Activated CD4-positive, alpha-beta memory T cell treated with anti-CD3 and anti-CD28 coated beads, Interleukin-2, amount 10 ng/mL, durations not matched to agents 7 days and 5 days (primary cell): Measurements from ENCODE around the gene CRB1. TPM values are rescaled to one million over a fixed set of nuclear protein-coding genes. Genes with fewer than 3 reads are reported as not detected.
"Not testable (repeated sequence)": the region's sequence is repeated elsewhere in the genome, so short reads cannot be mapped to it uniquely, and the experiment has no call there.

Experiments
- CTCF ChIA-PET: fragments of 350-600 bp; sonication (Branson Sonifier 250); formaldehyde crosslinking; loops from one replicate; lab custom pipeline; 2021; ENCODE audit warnings: antibody characterized with exemption, inconsistent platforms; lab: Charles Lee
- POLR2A ChIA-PET: fragments of 350-600 bp; sonication (Branson Sonifier 250); formaldehyde crosslinking; loops from one replicate; lab custom pipeline; 2021; ENCODE audit warnings: antibody characterized with exemption; lab: Charles Lee
- DNase-seq: peaks from one replicate; pipeline ENCODE4 v3.0.0-alpha.2; 2020
- H3K27ac Mint-ChIP-seq: one replicate; pipeline ENCODE4 v1.8.0; 2021; ENCODE audit warnings: mild to moderate bottlenecking, mixed read lengths
- H3K27me3 Mint-ChIP-seq: one replicate; pipeline ENCODE4 v1.8.0; 2021; ENCODE audit warnings: mixed read lengths
- H3K36me3 Mint-ChIP-seq: one replicate; pipeline ENCODE4 v1.8.0; 2021; ENCODE audit warnings: low read depth, mixed read lengths
- H3K4me1 Mint-ChIP-seq: one replicate; pipeline ENCODE4 v1.8.0; 2021; ENCODE audit warnings: mixed read lengths
- H3K4me3 Mint-ChIP-seq: one replicate; pipeline ENCODE4 v1.8.0; 2021; ENCODE audit warnings: mild to moderate bottlenecking, mixed read lengths
- H3K9me3 Mint-ChIP-seq: one replicate; pipeline ENCODE4 v1.8.0; 2021; ENCODE audit warnings: mixed read lengths
- total RNA-seq, 2 experiments: library from RNA; stranded (reverse); gene quantifications; one replicate each; pipeline ENCODE4 v1.2.3, GENCODE V29; 2021

CRB1 gene
- total RNA-seq, 2 experiments from 2014 or later: not detected

- Mint-ChIP-seq H3K27ac (no peak overlapping the region), H3K9me3 (no peaks in the 10 kb centered on the region), H3K36me3 (no peaks in the 10 kb centered on the region), H3K4me1 (no peaks in the 10 kb centered on the region), H3K27me3 (peaks cover 4% of the 10 kb centered on the region), H3K4me3 (no peak overlapping the region)
- ChIA-PET CTCF (no interaction called here), POLR2A (no interaction called here)
- DNase-seq: no peak
Observed at GRCh38 chr1:197466813-197467212, 198.8 kb downstream of the CRB1 start.

GRCh38 chr1:197467881-197468280 is 199.8 kb downstream of the CRB1 start:
- no peaks in the 10 kb centered on the region for H3K9me3 Mint-ChIP-seq
- H3K4me1 Mint-ChIP-seq: no peaks in the 10 kb centered on the region
- H3K27me3 Mint-ChIP-seq: peaks cover 4% of the 10 kb centered on the region
- no peak for DNase-seq
- H3K27ac Mint-ChIP-seq: no peak overlapping the region
- no peak overlapping the region for H3K4me3 Mint-ChIP-seq
- CTCF ChIA-PET: no interaction called here
- POLR2A ChIA-PET: no interaction called here
- no peaks in the 10 kb centered on the region for H3K36me3 Mint-ChIP-seq

GRCh38 chr1:197468543-197469175 is 200.6 kb downstream of the CRB1 start:
- no peak for DNase-seq
- POLR2A ChIA-PET: no interaction called here
- Mint-ChIP-seq H3K4me1 (no peaks in the 10 kb centered on the region), H3K9me3 (no peaks in the 10 kb centered on the region), H3K36me3 (no peaks in the 10 kb centered on the region), H3K27ac (no peak overlapping the region), H3K4me3 (no peak overlapping the region), H3K27me3 (peaks cover 4% of the 10 kb centered on the region)
- CTCF ChIA-PET: no interaction called here

- no peaks in the 10 kb centered on the region for H3K4me1 Mint-ChIP-seq
- ChIA-PET CTCF (no interaction called here), POLR2A (no interaction called here)
- H3K27ac Mint-ChIP-seq: no peak overlapping the region
- no peaks in the 10 kb centered on the region for H3K36me3 Mint-ChIP-seq
- no peak for DNase-seq
- H3K4me3 Mint-ChIP-seq: no peak overlapping the region
- H3K9me3 Mint-ChIP-seq: no peaks in the 10 kb centered on the region
- peaks cover 4% of the 10 kb centered on the region for H3K27me3 Mint-ChIP-seq
Observed at GRCh38 chr1:197469620-197470210, 201.7 kb downstream of the CRB1 start.

- Mint-ChIP-seq H3K9me3 (no peaks in the 10 kb centered on the region), H3K4me3 (no peak overlapping the region), H3K4me1 (no peaks in the 10 kb centered on the region), H3K27ac (no peak overlapping the region), H3K27me3 (peaks cover 7% of the 10 kb centered on the region), H3K36me3 (no peaks in the 10 kb centered on the region)
- no peak for DNase-seq
- CTCF ChIA-PET: no interaction called here
- POLR2A ChIA-PET: no interaction called here
Observed at GRCh38 chr1:197470330-197470729, 202.3 kb downstream of the CRB1 start.

GRCh38 chr1:197471248-197471985 is 203.4 kb downstream of the CRB1 start:
- Mint-ChIP-seq H3K36me3 (no peaks in the 10 kb centered on the region), H3K4me3 (no peak overlapping the region)

GRCh38 chr1:197472141-197472540 is 204.1 kb downstream of the CRB1 start:
- H3K4me3 Mint-ChIP-seq: no peak overlapping the region

More at GRCh38 chr1:197471248-197471985, 203.4 kb downstream of the CRB1 start:
- no peaks in the 10 kb centered on the region for H3K4me1 Mint-ChIP-seq
- peaks cover 8% of the 10 kb centered on the region for H3K27me3 Mint-ChIP-seq
- POLR2A ChIA-PET: no interaction called here
- no peak for DNase-seq
- H3K9me3 Mint-ChIP-seq: no peaks in the 10 kb centered on the region
- CTCF ChIA-PET: no interaction called here
- H3K27ac Mint-ChIP-seq: no peak overlapping the region

GRCh38 chr1:197480446-197480845 is 212.4 kb downstream of the CRB1 start:
- DNase-seq: no peak
- Mint-ChIP-seq H3K27me3 (peaks cover 7% of the 10 kb centered on the region), H3K36me3 (no peaks in the 10 kb centered on the region), H3K4me3 (no peak overlapping the region), H3K27ac (no peak overlapping the region), H3K4me1 (peaks cover 10% of the 10 kb centered on the region), H3K9me3 (no peaks in the 10 kb centered on the region)
- CTCF ChIA-PET: interaction anchor here (1.1 kb wide), 1 partner anchor 41 kb away, joined by 3 read pairs; no protein-coding TSS in a partner anchor
- POLR2A ChIA-PET: no interaction called here

More at GRCh38 chr1:197472141-197472540, 204.1 kb downstream of the CRB1 start:
- Mint-ChIP-seq H3K36me3 (no peaks in the 10 kb centered on the region), H3K27ac (no peak overlapping the region), H3K27me3 (peaks cover 6% of the 10 kb centered on the region), H3K4me1 (no peaks in the 10 kb centered on the region), H3K9me3 (no peaks in the 10 kb centered on the region)
- POLR2A ChIA-PET: no interaction called here
- CTCF ChIA-PET: no interaction called here
- DNase-seq: no peak

- ChIA-PET CTCF (no interaction called here), POLR2A (no interaction called here)
- no peak overlapping the region for H3K27ac Mint-ChIP-seq
- peak; percentile 40 for DNase-seq
- peaks cover 6% of the 10 kb centered on the region for H3K27me3 Mint-ChIP-seq
- H3K36me3 Mint-ChIP-seq: no peaks in the 10 kb centered on the region
- peaks cover 10% of the 10 kb centered on the region for H3K4me1 Mint-ChIP-seq
- no peak overlapping the region for H3K4me3 Mint-ChIP-seq
- no peaks in the 10 kb centered on the region for H3K9me3 Mint-ChIP-seq
Observed at GRCh38 chr1:197481101-197481500, 213.0 kb downstream of the CRB1 start.

GRCh38 chr1:197485790-197486189 is 217.7 kb downstream of the CRB1 start:
- Mint-ChIP-seq H3K27ac (no peak overlapping the region), H3K27me3 (peaks cover 2% of the 10 kb centered on the region), H3K36me3 (no peaks in the 10 kb centered on the region), H3K4me3 (no peak overlapping the region), H3K9me3 (no peaks in the 10 kb centered on the region), H3K4me1 (peaks cover 10% of the 10 kb centered on the region)
- DNase-seq: no peak
- CTCF ChIA-PET: no interaction called here
- POLR2A ChIA-PET: no interaction called here

- peaks cover 5% of the 10 kb centered on the region for H3K27me3 Mint-ChIP-seq
- no peaks in the 10 kb centered on the region for H3K9me3 Mint-ChIP-seq
- H3K27ac Mint-ChIP-seq: no peak overlapping the region
- no peak for DNase-seq
- ChIA-PET POLR2A (interaction anchor here (0.6 kb wide), 1 partner anchor 395 kb away, joined by 3 read pairs; no protein-coding TSS in a partner anchor), CTCF (interaction anchor here (1.5 kb wide), 1 partner anchor 39 kb away, joined by 3 read pairs; no protein-coding TSS in a partner anchor)
- no peaks in the 10 kb centered on the region for H3K36me3 Mint-ChIP-seq
- H3K4me1 Mint-ChIP-seq: peaks cover under 1% of the 10 kb centered on the region
- H3K4me3 Mint-ChIP-seq: no peak overlapping the region
Observed at GRCh38 chr1:197486946-197487345, 218.9 kb downstream of the CRB1 start.

- DNase-seq, H3K27ac Mint-ChIP-seq, H3K9me3 Mint-ChIP-seq, POLR2A ChIA-PET, H3K36me3 Mint-ChIP-seq, H3K4me3 Mint-ChIP-seq, H3K4me1 Mint-ChIP-seq, CTCF ChIA-PET: not testable (repeated sequence)
- peaks cover 15% of the 10 kb centered on the region for H3K27me3 Mint-ChIP-seq
Observed at GRCh38 chr1:197491505-197491904, 223.5 kb downstream of the CRB1 start.

GRCh38 chr1:197496722-197497121 is 228.7 kb downstream of the CRB1 start:
- H3K9me3 Mint-ChIP-seq: no peaks in the 10 kb centered on the region
- no peak overlapping the region for H3K27ac Mint-ChIP-seq
- no peaks in the 10 kb centered on the region for H3K36me3 Mint-ChIP-seq
- H3K27me3 Mint-ChIP-seq: peaks cover 22% of the 10 kb centered on the region
- no peak for DNase-seq
- ChIA-PET CTCF (no interaction called here), POLR2A (no interaction called here)
- no peaks in the 10 kb centered on the region for H3K4me1 Mint-ChIP-seq
- no peak overlapping the region for H3K4me3 Mint-ChIP-seq
